H1 (cell line): ENCODE measurements around the gene NFASC.

Experiments
- NANOG ChIP-seq: IDR thresholded peaks from 2 replicates; pipeline ENCODE4 v1.6.1; 2011; ENCODE audit warnings: low read length, low read depth, mild to moderate bottlenecking, inconsistent platforms; ENCODE audit not compliant: insufficient read depth, poor library complexity, severe bottlenecking
- POLR2A ChIP-seq, 2 experiments: IDR thresholded peaks; 1 replicate in 1 of 2; 2 replicates in 1 of 2; pipeline ENCODE4 v1.6.1; 2011; ENCODE audit warnings: low read depth in 2 of 2, low read length in 2 of 2, mild to moderate bottlenecking in 2 of 2; ENCODE audit errors: control extremely low read depth in 1 of 2
- TF ChIP-seq, protein P1 (sequence below), 3 experiments: IDR thresholded peaks; 1 replicate in 2 of 3; 2 replicates in 1 of 3; pipeline versions ENCODE4 v1.5.1 to v1.6.1; 2011; ENCODE audit warnings: low read length in 3 of 3, mild to moderate bottlenecking in 3 of 3, inconsistent platforms in 2 of 3, low read depth in 1 of 3, moderate library complexity in 1 of 3; ENCODE audit not compliant: insufficient read depth in 1 of 3; ENCODE audit errors: control extremely low read depth in 1 of 3

DNA sequence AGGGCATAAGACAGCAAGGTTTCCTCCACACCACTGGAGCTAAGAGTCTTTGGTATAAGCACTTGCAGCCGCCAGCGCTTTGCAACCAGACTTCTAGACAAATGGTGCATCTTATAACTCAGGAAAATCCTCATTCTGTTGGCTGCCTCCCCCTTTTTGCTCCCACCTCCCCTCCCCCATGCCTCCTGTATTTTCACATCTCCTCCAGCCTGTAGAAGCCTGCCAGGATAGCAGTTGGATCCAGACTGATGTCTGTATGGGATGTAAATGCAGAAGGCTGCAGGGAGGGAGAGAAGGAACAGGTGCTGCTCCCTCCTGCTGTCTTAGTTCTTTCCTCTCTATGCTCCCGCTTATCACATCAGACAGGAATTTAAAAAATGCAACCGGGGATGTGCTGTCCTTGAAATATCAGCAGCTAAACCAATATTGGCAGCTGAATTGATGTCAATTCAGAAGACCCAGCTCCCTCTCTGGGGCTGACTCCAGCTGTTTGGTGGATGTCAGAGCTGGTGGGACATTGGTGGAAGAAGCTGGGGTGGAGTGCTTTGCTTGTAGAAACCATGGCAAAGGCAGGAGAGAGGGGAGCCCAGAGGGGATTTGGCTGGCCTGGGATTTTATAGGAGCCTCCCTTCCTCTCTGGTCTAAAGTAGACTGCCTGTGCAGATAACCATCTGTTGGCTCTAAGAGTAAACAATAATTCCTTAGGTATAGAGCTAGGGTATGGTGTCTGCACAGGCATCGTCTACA, 53.5 kb downstream of the NFASC start:
- TF ChIP-seq, protein P1, sequence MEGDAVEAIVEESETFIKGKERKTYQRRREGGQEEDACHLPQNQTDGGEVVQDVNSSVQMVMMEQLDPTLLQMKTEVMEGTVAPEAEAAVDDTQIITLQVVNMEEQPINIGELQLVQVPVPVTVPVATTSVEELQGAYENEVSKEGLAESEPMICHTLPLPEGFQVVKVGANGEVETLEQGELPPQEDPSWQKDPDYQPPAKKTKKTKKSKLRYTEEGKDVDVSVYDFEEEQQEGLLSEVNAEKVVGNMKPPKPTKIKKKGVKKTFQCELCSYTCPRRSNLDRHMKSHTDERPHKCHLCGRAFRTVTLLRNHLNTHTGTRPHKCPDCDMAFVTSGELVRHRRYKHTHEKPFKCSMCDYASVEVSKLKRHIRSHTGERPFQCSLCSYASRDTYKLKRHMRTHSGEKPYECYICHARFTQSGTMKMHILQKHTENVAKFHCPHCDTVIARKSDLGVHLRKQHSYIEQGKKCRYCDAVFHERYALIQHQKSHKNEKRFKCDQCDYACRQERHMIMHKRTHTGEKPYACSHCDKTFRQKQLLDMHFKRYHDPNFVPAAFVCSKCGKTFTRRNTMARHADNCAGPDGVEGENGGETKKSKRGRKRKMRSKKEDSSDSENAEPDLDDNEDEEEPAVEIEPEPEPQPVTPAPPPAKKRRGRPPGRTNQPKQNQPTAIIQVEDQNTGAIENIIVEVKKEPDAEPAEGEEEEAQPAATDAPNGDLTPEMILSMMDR (IDR thresholded peaks at IDR 0.05; ENCODE audit: control extremely low read depth in 1 of 3, insufficient read depth in 1 of 3, low read depth in 1 of 3, low read length in 3 of 3) = no peak
- TF ChIP-seq NANOG (peak; percentile 58), POLR2A (IDR thresholded peaks at IDR 0.05; ENCODE audit: control extremely low read depth in 1 of 2, low read depth in 2 of 2, low read length in 2 of 2) (no peak)
